ENCODE data around the gene SOAT2.

The SOAT2 gene

GRCh38 chr12:53102883-53103807 lies at the start of gene SOAT2:
SOAT2 (plus strand) TSS chr12:53103486; CDS start chr12:53103578, 92 bp downstream.
- no peak within 1 kb of the TSS for H3K4me3 ChIP-seq (ENCODE audit: low read depth, low read length)
- TF ChIP-seq POLR2A (IDR thresholded peaks at IDR 0.05; ENCODE audit: extremely low read depth, insufficient read length) (no peak), MAX (IDR thresholded peaks at IDR 0.05; ENCODE audit: low read depth, low read length) (no peak), CTCF (IDR thresholded peaks at IDR 0.05; ENCODE audit: low read depth, low read length) (no peak), MYC (IDR thresholded peaks at IDR 0.05; ENCODE audit: low read depth, low read length) (no peak)
- no peak for DNase-seq (ENCODE audit: low read depth)

GRCh38 chr12:53054112-53054878 lies 49.0 kb upstream of the SOAT2 start:
- DNase-seq (ENCODE audit: low read depth): peak; percentile 63
- TF ChIP-seq MYC (IDR thresholded peaks at IDR 0.05; ENCODE audit: low read depth, low read length): no peak
- no peak for TF ChIP-seq POLR2A (IDR thresholded peaks at IDR 0.05; ENCODE audit: extremely low read depth, insufficient read length)
- TF ChIP-seq MAX (IDR thresholded peaks at IDR 0.05; ENCODE audit: low read depth, low read length): no peak
- no peak for TF ChIP-seq CTCF (IDR thresholded peaks at IDR 0.05; ENCODE audit: low read depth, low read length)
- no peak overlapping the region for H3K4me3 ChIP-seq (ENCODE audit: low read depth, low read length)

- DNase-seq (ENCODE audit: low read depth): no peak
- TF ChIP-seq MAX (IDR thresholded peaks at IDR 0.05; ENCODE audit: low read depth, low read length) (no peak), POLR2A (IDR thresholded peaks at IDR 0.05; ENCODE audit: extremely low read depth, insufficient read length) (no peak), CTCF (IDR thresholded peaks at IDR 0.05; ENCODE audit: low read depth, low read length) (no peak), MYC (IDR thresholded peaks at IDR 0.05; ENCODE audit: low read depth, low read length) (no peak)
- no peak overlapping the region for H3K4me3 ChIP-seq (ENCODE audit: low read depth, low read length)
Measured at GRCh38 chr12:53055471-53056266, 47.6 kb upstream of the SOAT2 start.

- no peak overlapping the region for H3K4me3 ChIP-seq (ENCODE audit: low read depth, low read length)
- DNase-seq (ENCODE audit: low read depth): no peak
- no peak for TF ChIP-seq MYC (IDR thresholded peaks at IDR 0.05; ENCODE audit: low read depth, low read length)
- no peak for TF ChIP-seq POLR2A (IDR thresholded peaks at IDR 0.05; ENCODE audit: extremely low read depth, insufficient read length)
- no peak for TF ChIP-seq MAX (IDR thresholded peaks at IDR 0.05; ENCODE audit: low read depth, low read length)
- no peak for TF ChIP-seq CTCF (IDR thresholded peaks at IDR 0.05; ENCODE audit: low read depth, low read length)
Measured at GRCh38 chr12:53056296-53056695, 47.0 kb upstream of the SOAT2 start.

- H3K4me3 ChIP-seq (ENCODE audit: low read depth, low read length): no peak overlapping the region
- no peak for DNase-seq (ENCODE audit: low read depth)
- TF ChIP-seq MYC (IDR thresholded peaks at IDR 0.05; ENCODE audit: low read depth, low read length) (no peak), POLR2A (IDR thresholded peaks at IDR 0.05; ENCODE audit: extremely low read depth, insufficient read length) (no peak), MAX (IDR thresholded peaks at IDR 0.05; ENCODE audit: low read depth, low read length) (no peak), CTCF (IDR thresholded peaks at IDR 0.05; ENCODE audit: low read depth, low read length) (no peak)
Measured at GRCh38 chr12:53056901-53057300, 46.4 kb upstream of the SOAT2 start.
